H54 (cell line): ENCODE data around the gene LSM4.
"Not testable (repeated sequence)": the region's sequence is repeated elsewhere in the genome, so short reads cannot be mapped to it uniquely, and the experiment has no call there.

ENCODE experiments used
- DNase-seq: peaks from one replicate; pipeline ENCODE4 v3.0.0; 2011; ENCODE audit warnings: low spot score, mixed read lengths; ENCODE audit not compliant: insufficient read length
- FAIRE-seq: peaks from 3 replicates; lab custom pipeline; 2011; peaks lifted over from hg19 to GRCh38; lab: Jason Lieb, UNC
- POLR2A ChIP-seq: IDR thresholded peaks from 2 replicates; pipeline ENCODE4 v1.6.1; 2011; ENCODE audit warnings: low read depth, mild to moderate bottlenecking, low read length

Gene LSM4

GRCh38 chr19:18349524-18350128 lies 26.8 kb upstream of the LSM4 start:
- no peak for TF ChIP-seq POLR2A
- DNase-seq (peak; percentile 51), FAIRE-seq (no peak)

GRCh38 chr19:18348818-18349339 lies 26.0 kb upstream of the LSM4 start:
- not testable (repeated sequence) for FAIRE-seq

GRCh38 chr19:18348171-18348570 lies 25.3 kb upstream of the LSM4 start:
- TF ChIP-seq POLR2A: no peak
- FAIRE-seq (no peak), DNase-seq (no peak)

More at GRCh38 chr19:18348818-18349339, 26.0 kb upstream of the LSM4 start:
- DNase-seq: not testable (repeated sequence)

GRCh38 chr19:18346091-18346490 lies 23.2 kb upstream of the LSM4 start:
- no peak for FAIRE-seq
- no peak for DNase-seq
- no peak for TF ChIP-seq POLR2A

GRCh38 chr19:18345296-18345695 lies 22.4 kb upstream of the LSM4 start:
- no peak for TF ChIP-seq POLR2A
- DNase-seq: no peak
- no peak for FAIRE-seq

- DNase-seq (no peak), FAIRE-seq (no peak)
- TF ChIP-seq POLR2A: no peak
These were observed 21.7 kb upstream of the LSM4 start for GRCh38 chr19:18344582-18344950.

GRCh38 chr19:18342090-18342632 lies 19.3 kb upstream of the LSM4 start:
- TF ChIP-seq POLR2A: no peak
- DNase-seq: no peak
- FAIRE-seq: no peak

- no peak for FAIRE-seq
- peak; percentile 82 for DNase-seq
- no peak for TF ChIP-seq POLR2A
These were observed 18.4 kb upstream of the LSM4 start for GRCh38 chr19:18340990-18341868.

- DNase-seq (peak; percentile 68), FAIRE-seq (no peak)
- TF ChIP-seq POLR2A: peak; percentile 76
These were observed 17.5 kb upstream of the LSM4 start, which contains the start of gene PGPEP1 for GRCh38 chr19:18340190-18340989. Gene PGPEP1, plus strand, starts transcription at chr19:18340598. Its CDS starts 84 bp downstream, at chr19:18340682.

GRCh38 chr19:18339723-18340122 lies 16.8 kb upstream of the LSM4 start:
- DNase-seq (peak; percentile 42), FAIRE-seq (no peak)
- TF ChIP-seq POLR2A: no peak

GRCh38 chr19:18338541-18338940 lies 15.7 kb upstream of the LSM4 start:
- no peak for TF ChIP-seq POLR2A
- FAIRE-seq (no peak), DNase-seq (no peak)

- DNase-seq: no peak
- no peak for TF ChIP-seq POLR2A
- no peak for FAIRE-seq
These were observed 13.2 kb upstream of the LSM4 start for GRCh38 chr19:18336121-18336520.

GRCh38 chr19:18333680-18334079 lies 10.8 kb upstream of the LSM4 start:
- FAIRE-seq: no peak
- TF ChIP-seq POLR2A: no peak
- no peak for DNase-seq
